Measurements from ENCODE around the gene ARHGDIG.

DNA sequence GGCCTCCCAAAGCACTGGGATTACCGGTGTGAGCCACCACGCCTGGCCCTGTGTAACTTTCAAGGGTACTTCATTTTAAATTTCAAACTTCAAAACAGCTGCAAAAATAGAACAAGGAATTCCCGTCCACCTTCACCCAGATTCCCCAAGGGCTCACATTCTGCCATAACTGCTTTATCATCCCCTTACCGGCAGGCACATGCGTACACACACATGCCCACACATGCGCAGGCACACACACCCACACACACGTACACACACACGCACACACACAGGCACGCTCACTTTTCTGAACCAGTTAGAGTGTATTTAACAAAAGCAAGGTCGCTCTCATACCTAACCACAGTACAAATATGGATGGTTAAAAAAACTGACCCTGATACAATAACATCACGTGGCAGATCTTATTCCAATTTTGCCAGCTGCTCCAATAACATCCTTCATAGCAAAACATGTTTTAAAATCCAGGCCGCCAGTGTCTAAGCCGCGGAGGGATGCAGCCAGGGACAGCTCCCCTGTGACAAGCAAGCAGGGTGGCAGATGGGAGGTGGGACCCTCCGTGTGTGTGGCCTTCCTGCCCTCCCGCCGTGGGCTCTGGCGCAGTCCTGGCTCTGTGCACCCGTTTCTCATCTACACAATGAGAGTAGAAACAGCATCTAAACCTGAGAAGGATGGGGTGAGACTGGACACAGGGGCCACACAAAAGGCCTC lies 25.7 kb downstream of the ARHGDIG start:
- TF ChIP-seq POLR2A (IDR thresholded peaks at IDR 0.05), result no peak
- TF ChIP-seq CTCF (IDR thresholded peaks at IDR 0.05), result no peak
